SH-SY5Y (cell line): ENCODE data around the gene KRT14.

Source experiments
- GATA2 ChIP-seq: IDR thresholded peaks from 2 replicates; pipeline ENCODE4 v1.6.1; 2011; ENCODE audit warnings: mild to moderate bottlenecking, low read depth, low read length
- GATA3 ChIP-seq: IDR thresholded peaks from 2 replicates; pipeline ENCODE4 v1.6.1; 2011; ENCODE audit warnings: low read depth, mild to moderate bottlenecking, low read length, moderate library complexity

The KRT14 gene

DNA sequence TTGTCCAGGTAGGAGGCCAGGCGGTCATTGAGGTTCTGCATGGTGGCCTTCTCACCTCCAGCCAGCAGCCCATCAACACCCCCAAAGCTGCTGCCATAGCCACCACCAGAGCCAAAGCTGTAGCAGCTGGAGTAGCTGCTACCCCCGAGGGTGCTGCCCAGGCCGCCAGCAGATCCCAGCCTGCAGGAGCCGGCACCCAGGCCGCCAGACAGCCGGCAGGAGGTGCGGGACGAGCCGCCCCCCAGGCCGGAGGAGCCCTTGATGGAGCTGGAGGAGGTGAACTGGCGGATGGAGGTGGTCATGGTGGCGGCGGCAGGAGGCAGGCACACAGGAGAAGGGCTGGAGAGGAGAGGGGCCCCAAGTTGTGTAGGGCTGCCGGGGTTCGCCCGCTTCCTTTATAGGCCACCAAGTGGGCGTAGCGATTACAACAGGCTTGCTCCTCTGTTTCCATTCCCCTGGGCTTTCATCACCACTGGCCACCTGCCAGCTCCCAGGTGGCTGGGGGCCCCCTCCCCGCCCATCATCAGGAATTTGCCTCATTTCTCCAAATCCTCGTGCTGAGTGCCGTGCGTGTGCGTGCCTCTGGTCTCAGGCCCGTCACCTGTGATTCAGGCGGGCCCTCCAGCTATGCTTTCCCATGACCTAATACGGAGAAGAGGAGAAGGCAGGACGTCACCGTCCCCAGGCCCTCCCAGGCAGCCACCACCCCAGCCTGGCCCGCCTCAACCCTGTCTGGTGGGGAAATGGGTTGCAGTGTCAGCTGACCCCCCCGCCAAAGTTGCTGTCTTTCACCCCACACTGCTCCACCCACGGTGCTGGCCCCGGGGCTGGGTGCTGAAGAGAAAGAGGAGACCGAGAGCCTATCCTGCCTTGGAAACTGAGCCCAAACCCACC, 37.8 kb upstream of the KRT14 start, which contains the start of gene KRT17:
Gene KRT17 (minus strand): TSS at position 368 of the 894 bp plus-strand sequence. CDS start 66 bp downstream, at position 302.
- TF ChIP-seq GATA3 = no peak
- no peak for TF ChIP-seq GATA2

DNA sequence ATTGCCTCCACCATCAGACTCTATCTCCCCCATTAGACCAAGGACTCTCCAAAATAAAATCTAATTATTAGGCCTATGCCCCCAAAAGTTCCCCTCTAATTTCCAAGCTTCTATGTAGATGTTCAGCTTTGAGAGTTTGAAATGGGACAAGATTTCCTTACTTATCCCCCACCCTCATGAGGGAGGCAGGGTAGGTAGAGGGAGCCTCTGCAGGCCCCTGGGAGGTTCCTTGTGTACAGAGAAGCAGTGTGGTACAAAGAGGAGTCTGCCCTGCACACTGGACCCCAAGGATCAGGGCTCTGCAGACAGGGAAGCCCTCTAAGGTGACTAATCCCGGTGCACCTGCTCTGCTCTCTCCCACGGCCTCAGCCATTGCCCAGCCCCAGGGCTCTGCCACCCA, 35.2 kb upstream of the KRT14 start:
- TF ChIP-seq GATA2 = no peak
- TF ChIP-seq GATA3 = no peak

DNA sequence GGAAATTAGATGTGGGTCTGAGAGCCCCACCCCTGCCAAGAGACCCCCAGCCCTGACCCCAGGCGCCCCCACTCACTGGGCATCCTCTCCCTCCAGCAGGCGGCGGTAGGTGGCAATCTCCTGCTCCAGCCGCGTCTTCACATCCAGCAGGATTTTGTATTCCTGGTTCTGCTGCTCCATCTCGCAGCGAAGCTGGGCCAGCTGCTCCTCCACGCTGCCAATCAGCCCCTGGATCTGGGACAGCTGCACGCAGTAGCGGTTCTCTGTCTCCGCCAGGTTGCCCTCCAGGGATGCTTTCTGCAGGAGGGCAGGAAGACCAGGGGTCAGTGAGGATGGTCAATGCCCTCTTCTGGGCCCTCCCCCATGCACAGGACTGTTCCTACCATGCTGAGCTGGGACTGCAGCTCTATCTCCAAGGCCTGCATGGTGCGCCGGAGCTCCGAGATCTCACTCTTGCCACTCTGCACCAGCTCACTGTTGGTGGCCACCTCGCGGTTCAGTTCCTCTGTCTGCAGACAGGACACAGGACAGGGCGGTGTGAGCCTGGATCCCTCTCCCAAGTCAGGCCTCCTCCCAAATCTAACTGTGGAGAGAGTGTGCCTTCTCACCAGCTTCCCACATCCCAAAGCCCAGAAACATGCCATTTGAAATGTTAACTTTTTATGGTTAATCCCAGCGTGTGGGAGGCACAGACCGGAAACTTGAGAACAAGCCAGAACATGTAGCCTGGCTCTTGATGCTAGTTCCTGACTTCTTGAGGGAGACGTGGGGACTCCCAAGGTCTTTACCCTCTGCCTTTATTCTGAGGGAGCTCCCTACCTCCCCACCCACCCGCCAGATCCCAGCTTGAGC, 34.1 kb upstream of the KRT14 start:
- TF ChIP-seq GATA3 (no peak), GATA2 (peak; percentile 44)

GRCh38 chr17:41619927-41620582, 33.4 kb upstream of the KRT14 start:
- TF ChIP-seq GATA2 = peak; percentile 83
- TF ChIP-seq GATA3 = peak; percentile 66; the same call in 1 of the 2 replicates

GRCh38 chr17:41619036-41619926, 32.6 kb upstream of the KRT14 start:
- no peak for TF ChIP-seq GATA3

DNA sequence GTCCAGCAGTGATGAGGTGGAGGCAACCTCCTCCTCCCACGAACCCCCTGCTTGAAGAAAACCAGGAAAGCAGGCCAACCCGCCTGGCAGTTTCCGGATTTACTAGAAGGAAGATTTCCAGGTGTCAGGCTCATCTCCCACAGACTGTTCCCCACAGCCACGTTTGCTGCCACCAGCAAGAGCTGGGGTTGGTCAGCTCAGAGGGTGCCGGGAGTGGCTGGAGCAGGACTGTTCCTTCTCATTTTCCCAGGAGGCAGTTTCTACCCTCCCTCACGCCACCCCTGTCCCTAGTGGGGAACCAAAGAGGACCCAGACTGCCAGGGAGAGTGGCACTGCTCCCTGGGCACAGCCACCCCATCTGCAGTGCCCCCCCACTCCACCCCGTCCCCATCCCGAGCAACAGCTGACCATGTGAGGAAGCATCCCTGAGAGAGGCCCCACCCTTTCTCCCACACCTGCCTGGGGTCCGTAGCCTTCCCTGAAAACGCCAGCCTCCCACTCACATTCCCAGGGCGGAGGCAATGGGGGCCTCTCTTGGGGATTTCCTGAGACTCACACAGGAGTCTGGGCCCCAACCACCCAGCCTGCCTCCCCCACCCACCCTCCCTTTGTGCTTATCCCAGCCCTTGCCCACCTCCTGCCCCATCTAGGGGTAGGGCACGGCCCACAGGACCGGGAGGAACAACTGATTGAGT, 31.8 kb upstream of the KRT14 start:
- TF ChIP-seq GATA3 = no peak
- no peak for TF ChIP-seq GATA2

DNA sequence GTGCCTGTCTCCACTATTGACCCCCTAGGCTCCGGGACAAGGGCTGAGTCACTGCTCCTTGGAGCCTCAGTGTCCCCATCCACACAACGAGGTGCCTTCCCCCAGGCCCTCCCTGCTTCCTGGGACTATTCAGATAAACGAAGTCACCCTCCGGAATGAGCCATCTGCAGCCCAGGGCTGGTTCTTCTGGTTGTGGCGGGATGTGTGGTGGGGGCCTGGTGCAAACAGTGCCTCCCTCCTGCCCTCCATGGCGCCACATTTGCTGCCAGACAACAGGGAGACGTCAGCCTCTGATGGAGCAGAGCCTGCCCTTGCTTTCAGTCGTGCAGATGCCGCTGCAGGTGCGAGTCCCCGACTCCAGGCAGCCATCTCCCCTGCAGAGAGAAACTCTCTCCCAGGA, 31.0 kb upstream of the KRT14 start:
- TF ChIP-seq GATA2 (no peak), GATA3 (no peak)

GRCh38 chr17:41617136-41617535, 30.4 kb upstream of the KRT14 start:
- no peak for TF ChIP-seq GATA3
- no peak for TF ChIP-seq GATA2

DNA sequence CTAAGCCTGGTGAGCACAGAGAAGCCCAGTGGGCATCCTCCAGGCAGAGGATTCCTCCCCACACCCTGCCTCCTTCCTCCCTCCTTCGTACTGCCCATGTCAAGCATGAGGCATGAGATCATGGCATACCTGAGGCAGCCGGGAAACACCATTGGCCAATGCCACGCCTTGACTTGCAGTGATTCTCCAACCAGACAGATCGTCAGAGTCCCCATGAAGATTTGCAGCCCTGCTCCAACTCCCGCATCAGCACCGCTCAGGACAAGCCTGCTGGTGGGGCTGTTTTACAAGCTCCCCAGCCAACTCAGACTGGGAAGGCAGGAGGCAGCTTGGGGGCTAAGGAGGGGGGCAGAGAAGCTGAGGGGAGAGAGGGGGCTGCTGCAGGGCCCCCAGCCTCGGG, 28.8 kb upstream of the KRT14 start:
- no peak for TF ChIP-seq GATA2
- TF ChIP-seq GATA3 = no peak

DNA sequence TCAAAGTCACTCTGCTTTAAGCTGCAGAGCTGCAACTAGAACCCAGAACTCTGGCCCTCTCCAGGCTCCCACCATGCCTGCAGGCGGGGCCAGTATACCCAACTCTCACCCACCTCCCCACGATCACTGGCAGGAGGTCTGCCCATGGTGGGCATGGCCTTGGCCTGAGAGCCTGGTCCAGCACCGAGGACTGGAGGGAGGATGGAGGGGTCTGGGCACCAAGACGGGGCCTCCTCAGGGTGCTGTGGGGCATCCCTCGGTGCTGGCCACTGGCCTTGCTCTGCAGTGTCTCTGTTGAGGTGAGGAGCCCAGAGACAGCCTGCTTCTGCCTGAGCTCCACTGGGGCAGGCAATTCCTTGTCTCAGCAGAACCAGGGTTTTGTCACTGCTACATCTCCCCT, 27.4 kb upstream of the KRT14 start:
- TF ChIP-seq GATA2 (no peak), GATA3 (no peak)

DNA sequence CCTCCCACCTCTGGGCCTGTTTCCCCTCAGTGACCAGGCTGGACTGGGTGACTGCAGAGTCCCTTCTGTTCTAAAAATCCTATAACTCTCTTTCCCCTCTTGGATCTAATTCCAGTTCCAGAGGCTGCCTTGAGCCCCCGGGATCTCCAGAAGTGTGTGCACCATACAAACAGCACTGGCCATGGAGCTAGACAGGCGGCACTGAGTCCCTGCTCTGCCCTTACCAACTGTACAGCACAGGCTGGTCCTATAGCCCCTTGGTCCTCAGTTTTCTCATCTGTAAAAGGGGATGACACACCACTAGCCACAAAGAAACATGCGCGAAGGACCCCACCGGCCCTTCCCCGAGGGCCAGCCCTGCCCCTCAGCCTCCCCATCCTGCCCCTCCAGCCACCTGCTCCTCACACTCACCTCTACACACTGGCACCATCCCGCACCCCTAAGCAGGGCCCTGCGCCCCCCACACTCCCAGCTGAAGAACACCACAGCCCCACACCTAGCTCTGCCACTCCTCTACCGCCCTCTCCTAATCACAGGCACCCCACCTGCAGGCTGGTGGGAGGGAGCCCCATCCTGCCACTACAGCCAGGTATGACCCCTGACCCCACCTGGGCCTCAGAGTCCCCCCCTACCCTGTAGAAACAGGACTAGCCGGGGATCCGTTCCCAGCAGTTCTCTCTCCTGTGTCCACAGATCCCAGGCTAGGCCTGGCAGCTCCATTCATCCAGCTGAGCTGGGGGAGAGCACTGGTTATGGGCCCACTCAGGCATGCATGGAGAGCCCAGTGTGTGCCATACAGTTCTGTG, 26.8 kb upstream of the KRT14 start:
- TF ChIP-seq GATA2 (no peak), GATA3 (no peak)
